ENCODE data around the gene CMTM4.

DNA sequence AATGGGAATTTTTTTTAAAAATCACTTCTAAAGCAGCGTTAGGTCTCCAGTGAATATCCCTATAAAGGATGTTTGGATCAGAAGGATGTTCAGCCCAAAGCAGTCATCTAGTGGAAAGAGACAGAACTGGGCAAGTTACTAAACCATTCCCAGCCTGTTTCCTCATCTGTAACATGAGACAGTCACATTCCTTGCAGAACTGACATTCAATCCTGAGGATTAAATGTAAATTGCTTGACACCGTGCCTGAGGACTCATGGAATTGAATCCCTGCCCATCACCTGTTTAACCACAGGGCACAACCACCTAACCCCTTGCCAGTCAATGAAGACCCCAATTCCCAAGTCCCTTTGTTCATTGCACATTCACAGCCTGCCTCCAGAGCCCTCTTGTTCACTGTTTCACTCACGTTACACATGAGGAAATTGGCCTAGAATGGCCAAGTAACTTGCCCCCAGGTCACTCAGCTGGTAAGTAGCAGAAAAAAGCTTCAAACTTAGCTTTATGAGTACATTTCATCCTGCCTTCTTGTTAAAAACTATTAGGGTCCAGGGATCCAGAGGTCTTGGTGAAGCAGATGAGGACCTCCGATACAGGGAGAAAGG is 115.8 kb downstream of the CMTM4 start:
- TF ChIP-seq, protein P1, sequence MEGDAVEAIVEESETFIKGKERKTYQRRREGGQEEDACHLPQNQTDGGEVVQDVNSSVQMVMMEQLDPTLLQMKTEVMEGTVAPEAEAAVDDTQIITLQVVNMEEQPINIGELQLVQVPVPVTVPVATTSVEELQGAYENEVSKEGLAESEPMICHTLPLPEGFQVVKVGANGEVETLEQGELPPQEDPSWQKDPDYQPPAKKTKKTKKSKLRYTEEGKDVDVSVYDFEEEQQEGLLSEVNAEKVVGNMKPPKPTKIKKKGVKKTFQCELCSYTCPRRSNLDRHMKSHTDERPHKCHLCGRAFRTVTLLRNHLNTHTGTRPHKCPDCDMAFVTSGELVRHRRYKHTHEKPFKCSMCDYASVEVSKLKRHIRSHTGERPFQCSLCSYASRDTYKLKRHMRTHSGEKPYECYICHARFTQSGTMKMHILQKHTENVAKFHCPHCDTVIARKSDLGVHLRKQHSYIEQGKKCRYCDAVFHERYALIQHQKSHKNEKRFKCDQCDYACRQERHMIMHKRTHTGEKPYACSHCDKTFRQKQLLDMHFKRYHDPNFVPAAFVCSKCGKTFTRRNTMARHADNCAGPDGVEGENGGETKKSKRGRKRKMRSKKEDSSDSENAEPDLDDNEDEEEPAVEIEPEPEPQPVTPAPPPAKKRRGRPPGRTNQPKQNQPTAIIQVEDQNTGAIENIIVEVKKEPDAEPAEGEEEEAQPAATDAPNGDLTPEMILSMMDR (IDR thresholded peaks at IDR 0.05), result no peak
- TF ChIP-seq POLR2A (IDR thresholded peaks at IDR 0.05) (no peak), POLR2AphosphoS5 (IDR thresholded peaks at IDR 0.05) (no peak), EP300 (IDR thresholded peaks at IDR 0.05) (no peak)

Data from suprapubic skin (tissue), 4 donors.